ENCODE measurements around the gene ENPP7. TPM values are rescaled to one million over a fixed set of nuclear protein-coding genes. Genes with fewer than 3 reads are reported as not detected.

ENPP7 gene
- total and polyA plus RNA-seq, 10 donors, result 0.34 to 0.85 (median 0.51) TPM; not detected in 5

DNA sequence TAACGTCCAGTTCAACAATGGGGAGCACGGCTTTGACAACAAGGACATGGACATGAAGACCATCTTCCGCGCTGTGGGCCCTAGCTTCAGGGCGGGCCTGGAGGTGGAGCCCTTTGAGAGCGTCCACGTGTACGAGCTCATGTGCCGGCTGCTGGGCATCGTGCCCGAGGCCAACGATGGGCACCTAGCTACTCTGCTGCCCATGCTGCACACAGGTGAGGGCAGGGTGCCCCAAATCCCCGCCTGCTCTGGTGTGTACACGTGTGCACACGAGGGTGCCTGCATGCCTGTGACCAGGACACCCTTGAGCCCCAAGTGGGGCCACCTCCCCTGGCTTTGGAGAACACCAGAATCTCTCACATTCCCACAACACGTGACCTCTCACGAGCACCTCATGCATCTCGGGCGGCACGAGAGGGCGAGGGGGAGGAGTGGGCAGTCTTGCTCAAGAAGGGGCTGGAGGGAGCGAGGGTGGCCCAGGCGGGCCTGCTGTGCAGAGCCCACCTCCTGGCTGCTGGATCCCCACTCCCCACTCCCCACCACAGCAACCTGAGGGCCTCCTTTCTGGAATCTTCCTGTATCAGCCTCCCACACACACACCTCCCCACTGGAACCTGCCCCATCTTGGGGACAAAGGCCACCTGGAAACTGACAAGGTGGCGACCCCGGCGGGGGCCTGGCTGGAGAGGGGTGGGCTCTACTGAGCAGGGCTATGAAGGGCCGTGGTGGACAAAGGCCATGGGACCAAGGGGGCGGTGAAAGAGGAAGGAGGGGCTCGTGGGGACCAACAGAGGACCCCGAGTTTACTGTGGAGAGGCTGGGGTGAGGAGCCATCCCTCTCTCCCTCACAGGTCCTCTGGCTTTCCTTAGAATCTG lies 6.5 kb downstream of the ENPP7 start:
- no peak overlapping the region for H3K4me3 ChIP-seq
- H3K36me3 ChIP-seq, result no peaks in the 10 kb centered on the region
- 80 to 91% (median 88%) methylated on average over 15 to 30 of the region's 30 CpGs for WGBS, 5 donors
- TF ChIP-seq POLR2AphosphoS5 (IDR thresholded peaks at IDR 0.05) (no peak), POLR2A (IDR thresholded peaks at IDR 0.05) (no peak)
- TF ChIP-seq, protein P1, sequence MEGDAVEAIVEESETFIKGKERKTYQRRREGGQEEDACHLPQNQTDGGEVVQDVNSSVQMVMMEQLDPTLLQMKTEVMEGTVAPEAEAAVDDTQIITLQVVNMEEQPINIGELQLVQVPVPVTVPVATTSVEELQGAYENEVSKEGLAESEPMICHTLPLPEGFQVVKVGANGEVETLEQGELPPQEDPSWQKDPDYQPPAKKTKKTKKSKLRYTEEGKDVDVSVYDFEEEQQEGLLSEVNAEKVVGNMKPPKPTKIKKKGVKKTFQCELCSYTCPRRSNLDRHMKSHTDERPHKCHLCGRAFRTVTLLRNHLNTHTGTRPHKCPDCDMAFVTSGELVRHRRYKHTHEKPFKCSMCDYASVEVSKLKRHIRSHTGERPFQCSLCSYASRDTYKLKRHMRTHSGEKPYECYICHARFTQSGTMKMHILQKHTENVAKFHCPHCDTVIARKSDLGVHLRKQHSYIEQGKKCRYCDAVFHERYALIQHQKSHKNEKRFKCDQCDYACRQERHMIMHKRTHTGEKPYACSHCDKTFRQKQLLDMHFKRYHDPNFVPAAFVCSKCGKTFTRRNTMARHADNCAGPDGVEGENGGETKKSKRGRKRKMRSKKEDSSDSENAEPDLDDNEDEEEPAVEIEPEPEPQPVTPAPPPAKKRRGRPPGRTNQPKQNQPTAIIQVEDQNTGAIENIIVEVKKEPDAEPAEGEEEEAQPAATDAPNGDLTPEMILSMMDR (IDR thresholded peaks at IDR 0.05 in 8 of 11, conservative IDR thresholded peaks at IDR 0.05 in 3 of 11), result no peak
- no peaks in the 10 kb centered on the region for H3K9me3 ChIP-seq
- H3K27me3 ChIP-seq (replicated peaks in 1 of 7), result peaks cover 0 to 56% (median 27%) of the 10 kb centered on the region in 7 donors
- intact Hi-C loops (cut with DNase I; ENCODE audit: low total_unique reads), result no loop called here
- no peak for DNase-seq
- H3K4me1 ChIP-seq, result peaks cover 11 to 25% (median 20%) of the 10 kb centered on the region in 6 donors
- no peak overlapping the region for H3K27ac ChIP-seq

DNA sequence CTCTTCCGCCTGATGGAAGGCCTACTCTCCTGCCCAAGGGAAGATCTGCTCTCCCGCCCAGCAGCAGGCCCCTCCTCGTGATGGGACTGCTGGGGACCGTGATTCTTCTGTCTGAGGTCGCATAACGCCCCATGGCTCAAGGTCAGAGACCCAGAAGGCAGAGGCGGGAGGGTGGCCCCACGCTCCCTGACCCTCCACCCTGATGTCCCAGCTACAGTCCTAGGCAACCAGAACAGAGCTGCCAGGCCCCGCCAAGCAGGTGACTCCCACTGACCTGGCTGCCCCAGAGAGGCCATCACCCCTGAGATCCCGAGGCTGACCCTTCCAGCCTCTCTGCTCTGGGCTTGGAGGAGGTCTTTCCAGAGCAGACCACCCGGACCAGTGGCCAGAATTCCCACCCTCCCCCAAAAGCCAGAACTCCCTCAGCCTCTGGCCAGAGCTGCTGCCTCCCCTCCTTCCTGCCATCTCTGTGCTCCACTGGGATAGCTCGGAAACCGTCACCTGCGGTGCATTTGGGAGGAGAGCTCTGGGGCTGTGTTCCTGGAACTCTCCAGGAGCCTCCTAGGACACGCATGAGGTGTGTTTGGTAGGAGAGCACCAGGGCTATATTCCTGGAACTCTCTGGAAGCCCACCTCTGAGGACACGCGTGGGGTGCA lies 7.3 kb downstream of the ENPP7 start:
- TF ChIP-seq POLR2AphosphoS5 (IDR thresholded peaks at IDR 0.05) (no peak), POLR2A (IDR thresholded peaks at IDR 0.05) (no peak)
- TF ChIP-seq, protein P1 (IDR thresholded peaks at IDR 0.05 in 8 of 11, conservative IDR thresholded peaks at IDR 0.05 in 3 of 11), result no peak
- WGBS, 5 donors, result 84 to 94% (median 86%) methylated on average over 12 to 17 of the region's 17 CpGs
- Histone ChIP-seq H3K27me3 (replicated peaks in 1 of 7) (peaks cover 0 to 63% (median 32%) of the 10 kb centered on the region in 7 donors), H3K4me1 (peaks cover 5 to 19% (median 12%) of the 10 kb centered on the region in 6 donors), H3K36me3 (no peaks in the 10 kb centered on the region), H3K4me3 (no peak overlapping the region), H3K27ac (no peak overlapping the region), H3K9me3 (no peaks in the 10 kb centered on the region)
- no peak for DNase-seq
- intact Hi-C loops (cut with DNase I; ENCODE audit: low total_unique reads), result no loop called here

DNA sequence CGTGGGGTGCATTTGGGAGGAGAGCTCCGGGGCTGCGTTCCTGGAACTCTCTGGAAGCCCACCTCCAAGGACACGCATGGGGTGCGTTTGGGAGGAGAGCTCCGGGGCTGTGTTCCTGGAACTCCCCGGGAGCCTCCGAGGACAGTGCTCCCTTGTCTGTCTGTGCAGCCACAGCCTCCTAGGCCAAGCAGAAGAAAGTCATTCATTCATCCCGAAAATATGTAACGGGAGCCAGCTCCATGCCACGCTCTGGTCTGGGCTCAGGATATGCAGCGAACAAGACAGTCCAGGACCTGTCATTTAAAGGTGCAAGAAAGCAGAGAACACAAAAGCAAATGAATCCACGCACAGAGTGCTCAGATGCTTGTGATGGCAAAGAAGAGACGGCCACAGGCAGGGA lies 7.9 kb downstream of the ENPP7 start:
- Histone ChIP-seq H3K4me1 (peaks cover 3 to 13% (median 8%) of the 10 kb centered on the region in 6 donors), H3K27ac (no peak overlapping the region), H3K36me3 (no peaks in the 10 kb centered on the region), H3K9me3 (no peaks in the 10 kb centered on the region), H3K27me3 (replicated peaks in 1 of 7) (peaks cover 0 to 65% (median 32%) of the 10 kb centered on the region in 7 donors), H3K4me3 (no peak overlapping the region)
- TF ChIP-seq POLR2A (IDR thresholded peaks at IDR 0.05) (no peak), POLR2AphosphoS5 (IDR thresholded peaks at IDR 0.05) (no peak)
- TF ChIP-seq, protein P1 (IDR thresholded peaks at IDR 0.05 in 8 of 11, conservative IDR thresholded peaks at IDR 0.05 in 3 of 11), result no peak
- WGBS, 5 donors, result 85 to 93% (median 91%) methylated on average over 12 to 14 of the region's 14 CpGs
- DNase-seq, result no peak
- intact Hi-C loops (cut with DNase I; ENCODE audit: low total_unique reads), result no loop called here

Measured in spleen (tissue), 11 donors.